HCT116 (cell line): Measurements from ENCODE around the gene CNN1.

ENCODE experiments used
- CEBPB ChIP-seq: IDR thresholded peaks from 2 replicates; pipeline ENCODE4 v1.6.1; 2012; ENCODE audit warnings: low read depth
- EGR1 ChIP-seq: IDR thresholded peaks from 2 replicates; pipeline ENCODE4 v1.6.1; 2012; ENCODE audit warnings: low read depth
- EZH2 ChIP-seq: fragments of 200-600 bp; sonication (generic); IDR thresholded peaks from 2 replicates; pipeline ENCODE4 v1.6.1; 2017; ENCODE audit warnings: antibody characterized with exemption, mixed run types
- POLR2A ChIP-seq: IDR thresholded peaks from 2 replicates; pipeline ENCODE4 v1.7.0; 2011; ENCODE audit warnings: borderline replicate concordance; ENCODE audit not compliant: insufficient read depth, insufficient read length; ENCODE audit errors: extremely low read depth
- POLR2AphosphoS5 ChIP-seq: IDR thresholded peaks from 2 replicates; pipeline ENCODE4 v1.6.1; 2011; ENCODE audit warnings: mild to moderate bottlenecking, low read depth, low read length, moderate library complexity
- SP1 ChIP-seq: IDR thresholded peaks from 2 replicates; pipeline ENCODE4 v1.6.1; 2012; ENCODE audit warnings: low read depth
- TCF7L2 ChIP-seq: IDR thresholded peaks from 2 replicates; pipeline ENCODE4 v1.7.0; 2011; ENCODE audit warnings: borderline replicate concordance, inconsistent platforms; ENCODE audit not compliant: insufficient read depth, insufficient read length; ENCODE audit errors: extremely low read depth
- YY1 ChIP-seq: IDR thresholded peaks from 2 replicates; pipeline ENCODE4 v1.6.1; 2011; ENCODE audit warnings: low read length, low read depth, moderate library complexity, mild to moderate bottlenecking; ENCODE audit not compliant: insufficient replicate concordance; ENCODE audit errors: extremely low read depth
- TF ChIP-seq, protein P1 (sequence below), 3 experiments: fragments of 200-600 bp in 1 of 3; sonication (generic) in 1 of 3; IDR thresholded peaks in 2 of 3; conservative IDR thresholded peaks in 1 of 3; 2 replicates each; pipeline ENCODE4 v1.5.1; 2012 to 2017; ENCODE audit warnings: low read depth in 2 of 3, low read length in 2 of 3, antibody characterized with exemption in 1 of 3, borderline replicate concordance in 1 of 3, control low read depth in 1 of 3, mild to moderate bottlenecking in 1 of 3, mixed read lengths in 1 of 3, mixed run types in 1 of 3, moderate library complexity in 1 of 3; ENCODE audit not compliant: insufficient read depth in 1 of 3

- TF ChIP-seq YY1 (no peak), POLR2A (no peak), TCF7L2 (no peak), EZH2 (no peak), POLR2AphosphoS5 (no peak), SP1 (no peak), CEBPB (no peak), EGR1 (no peak)
- TF ChIP-seq, protein P1, sequence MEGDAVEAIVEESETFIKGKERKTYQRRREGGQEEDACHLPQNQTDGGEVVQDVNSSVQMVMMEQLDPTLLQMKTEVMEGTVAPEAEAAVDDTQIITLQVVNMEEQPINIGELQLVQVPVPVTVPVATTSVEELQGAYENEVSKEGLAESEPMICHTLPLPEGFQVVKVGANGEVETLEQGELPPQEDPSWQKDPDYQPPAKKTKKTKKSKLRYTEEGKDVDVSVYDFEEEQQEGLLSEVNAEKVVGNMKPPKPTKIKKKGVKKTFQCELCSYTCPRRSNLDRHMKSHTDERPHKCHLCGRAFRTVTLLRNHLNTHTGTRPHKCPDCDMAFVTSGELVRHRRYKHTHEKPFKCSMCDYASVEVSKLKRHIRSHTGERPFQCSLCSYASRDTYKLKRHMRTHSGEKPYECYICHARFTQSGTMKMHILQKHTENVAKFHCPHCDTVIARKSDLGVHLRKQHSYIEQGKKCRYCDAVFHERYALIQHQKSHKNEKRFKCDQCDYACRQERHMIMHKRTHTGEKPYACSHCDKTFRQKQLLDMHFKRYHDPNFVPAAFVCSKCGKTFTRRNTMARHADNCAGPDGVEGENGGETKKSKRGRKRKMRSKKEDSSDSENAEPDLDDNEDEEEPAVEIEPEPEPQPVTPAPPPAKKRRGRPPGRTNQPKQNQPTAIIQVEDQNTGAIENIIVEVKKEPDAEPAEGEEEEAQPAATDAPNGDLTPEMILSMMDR (IDR thresholded peaks at IDR 0.05 in 2 of 3, conservative IDR thresholded peaks at IDR 0.05 in 1 of 3; ENCODE audit: borderline replicate concordance in 1 of 3, insufficient read depth in 1 of 3, low read depth in 2 of 3, low read length in 2 of 3), result no peak
Measured at GRCh38 chr19:11578258-11579142, 39.8 kb downstream of the CNN1 start.
